Neural crest cell (in vitro differentiated cells): ENCODE results near the gene FBXL7. TPM values are rescaled to one million over a fixed set of nuclear protein-coding genes. Genes with fewer than 3 reads are reported as not detected.

ENCODE experiments used
- DNase-seq: peaks from one replicate; pipeline ENCODE4 v3.0.0; 2021; ENCODE audit warnings: low read depth, mixed read lengths, low spot score
- H3K27ac Mint-ChIP-seq: one replicate; pipeline ENCODE4 v1.8.0; 2021; ENCODE audit warnings: mild to moderate bottlenecking, mixed read lengths; ENCODE audit not compliant: unreplicated experiment
- H3K27me3 Mint-ChIP-seq: 2 replicates; pipeline ENCODE4 v1.8.0; 2021; ENCODE audit warnings: low read depth, mild to moderate bottlenecking, mixed read lengths
- H3K36me3 Mint-ChIP-seq: 2 replicates; pipeline ENCODE4 v1.8.0; 2021; ENCODE audit warnings: low read depth, mild to moderate bottlenecking, mixed read lengths
- H3K4me1 Mint-ChIP-seq: 2 replicates; pipeline ENCODE4 v1.8.0; 2021; ENCODE audit warnings: mixed read lengths
- H3K4me3 Mint-ChIP-seq: one replicate; pipeline ENCODE4 v1.8.0; 2021; ENCODE audit warnings: mild to moderate bottlenecking, mixed read lengths
- H3K9me3 Mint-ChIP-seq: 2 replicates; pipeline ENCODE4 v1.8.0; 2021; ENCODE audit warnings: mixed read lengths
- CTCF ChIP-seq: fragments of 200-600 bp; sonication (generic); conservative IDR thresholded peaks from 2 replicates; pipeline ENCODE4 v1.5.0; 2021; ENCODE audit warnings: antibody characterized with exemption, mild to moderate bottlenecking
- total RNA-seq: library from RNA; stranded (reverse); gene quantifications from 2 replicates; pipeline ENCODE4 v1.2.1, GENCODE V29; 2021

Gene FBXL7
- total RNA-seq, 1 donor from 2014 or later, result 20.8 TPM

GRCh38 chr5:15566306-15566705 is 66.3 kb downstream of the FBXL7 start:
- Mint-ChIP-seq H3K4me1 (peaks cover 10% of the 10 kb centered on the region), H3K9me3 (peaks cover 4% of the 10 kb centered on the region), H3K27ac (no peak overlapping the region), H3K27me3 (no peaks in the 10 kb centered on the region), H3K4me3 (no peak overlapping the region), H3K36me3 (peaks cover 8% of the 10 kb centered on the region)
- TF ChIP-seq CTCF, result no peak
- no peak for DNase-seq

GRCh38 chr5:15566789-15567188 is 66.8 kb downstream of the FBXL7 start:
- no peak overlapping the region for H3K27ac Mint-ChIP-seq
- H3K9me3 Mint-ChIP-seq, result no peaks in the 10 kb centered on the region
- no peak for DNase-seq
- H3K4me3 Mint-ChIP-seq, result no peak overlapping the region
- peaks cover 4% of the 10 kb centered on the region for H3K36me3 Mint-ChIP-seq
- no peak for TF ChIP-seq CTCF
- H3K27me3 Mint-ChIP-seq, result no peaks in the 10 kb centered on the region
- peaks cover 15% of the 10 kb centered on the region for H3K4me1 Mint-ChIP-seq

GRCh38 chr5:15570491-15570890 is 70.5 kb downstream of the FBXL7 start:
- H3K9me3 Mint-ChIP-seq, result no peaks in the 10 kb centered on the region
- TF ChIP-seq CTCF, result no peak

GRCh38 chr5:15571081-15571480 is 71.1 kb downstream of the FBXL7 start:
- no peak for DNase-seq
- Mint-ChIP-seq H3K9me3 (no peaks in the 10 kb centered on the region), H3K27me3 (no peaks in the 10 kb centered on the region), H3K36me3 (peaks cover 4% of the 10 kb centered on the region), H3K4me1 (peaks cover 47% of the 10 kb centered on the region), H3K27ac (no peak overlapping the region), H3K4me3 (no peak overlapping the region)
- TF ChIP-seq CTCF, result no peak

More at GRCh38 chr5:15570491-15570890, 70.5 kb downstream of the FBXL7 start:
- Mint-ChIP-seq H3K27ac (no peak overlapping the region), H3K27me3 (no peaks in the 10 kb centered on the region), H3K4me1 (peaks cover 42% of the 10 kb centered on the region), H3K4me3 (no peak overlapping the region), H3K36me3 (peaks cover 4% of the 10 kb centered on the region)
- no peak for DNase-seq

GRCh38 chr5:15571618-15572017 is 71.6 kb downstream of the FBXL7 start:
- Mint-ChIP-seq H3K36me3 (peaks cover 4% of the 10 kb centered on the region), H3K9me3 (no peaks in the 10 kb centered on the region), H3K4me3 (no peak overlapping the region), H3K4me1 (peaks cover 49% of the 10 kb centered on the region), H3K27me3 (no peaks in the 10 kb centered on the region), H3K27ac (peak overlapping the region; percentile 12)
- no peak for DNase-seq
- no peak for TF ChIP-seq CTCF

GRCh38 chr5:15573590-15573989 is 73.6 kb downstream of the FBXL7 start:
- Mint-ChIP-seq H3K27ac (no peak overlapping the region), H3K36me3 (peaks cover 4% of the 10 kb centered on the region), H3K4me1 (peaks cover 64% of the 10 kb centered on the region), H3K9me3 (no peaks in the 10 kb centered on the region), H3K27me3 (no peaks in the 10 kb centered on the region), H3K4me3 (no peak overlapping the region)
- TF ChIP-seq CTCF, result no peak
- DNase-seq, result no peak
